ENCODE results near the gene GAS2. TPM values are rescaled to one million over a fixed set of nuclear protein-coding genes. Genes with fewer than 3 reads are reported as not detected.

Gene GAS2
- total and polyA plus RNA-seq, 9 of the 15 experiments (the other 6 are each of a cell fraction or from before 2014, with no cell fraction given): 0.77 to 1.9 (median 1.1) TPM

- TF ChIP-seq MYBL2 (IDR thresholded peaks at IDR 0.05; ENCODE audit: low read depth): no peak
- TF ChIP-seq MYBL2 (CRISPR knock-in tag; IDR thresholded peaks at IDR 0.05; ENCODE audit: borderline replicate concordance): no peak
- TF ChIP-seq CEBPB (tag; IDR thresholded peaks at IDR 0.05): no peak
Observed at GRCh38 chr11:22680628-22681027, 14.2 kb downstream of the GAS2 start (continued).

GRCh38 chr11:22681281-22681812 lies 14.9 kb downstream of the GAS2 start:
- 8% methylated on average over 4 of the region's 4 CpGs for WGBS (ENCODE audit: insufficient coverage, low coverage, missing lambda C conversion rate)
- TF ChIP-seq RBM17 (IDR thresholded peaks at IDR 0.05; ENCODE audit: borderline replicate concordance, low read depth, low read length) (no peak), ZKSCAN8 (CRISPR knock-in tag; IDR thresholded peaks at IDR 0.05) (no peak), HDAC2 (IDR thresholded peaks at IDR 0.05) (no peak), TCF3 (CRISPR knock-in tag; IDR thresholded peaks at IDR 0.05) (no peak), SMARCC2 (IDR thresholded peaks at IDR 0.05; ENCODE audit: low read depth) (no peak), SREBF2 (CRISPR knock-in tag; IDR thresholded peaks at IDR 0.05) (no peak), ZNF444 (CRISPR knock-in tag; IDR thresholded peaks at IDR 0.05) (no peak)

More at GRCh38 chr11:22681281-22681812, 14.9 kb downstream of the GAS2 start:
- H3K4me1 ChIP-seq (replicated peaks in 1 of 2; ENCODE audit: control insufficient read depth in 2 of 2, insufficient read depth in 2 of 2, low read length in 2 of 2): no peaks in the 10 kb centered on the region
- in situ Hi-C loops (cut with MboI) (no loop called here), intact Hi-C loops (cut with micrococcal nuclease) (no loop called here)
- no peak overlapping the region for H3K27ac ChIP-seq (ENCODE audit: extremely low read depth, low read depth, low read length)
- no peaks in the 10 kb centered on the region for H3K9me3 ChIP-seq (replicated peaks; ENCODE audit: control insufficient read depth, insufficient read depth, low read depth, low read length)
- no peaks in the 10 kb centered on the region for H3K36me3 ChIP-seq (ENCODE audit: control insufficient read depth, insufficient read depth, low read length)
- DNase-seq (ENCODE audit: extremely low read depth in 1 of 4, low spot score in 3 of 4): no peak
- no peaks in the 10 kb centered on the region for H3K27me3 ChIP-seq (ENCODE audit: control insufficient read depth in 2 of 2, insufficient read depth in 2 of 2, low read length in 2 of 2)
- H4K20me1 ChIP-seq (replicated peaks; ENCODE audit: control insufficient read depth, insufficient read depth, low read length): no peaks in the 10 kb centered on the region
- no peaks in the 10 kb centered on the region for H3K79me2 ChIP-seq (ENCODE audit: control insufficient read depth, insufficient read depth, low read length)
- no peak for ATAC-seq
- ChIA-PET CTCF (ENCODE audit: low intra/inter-chr PET ratio) (no interaction called here), POLR2A (no interaction called here)
- H3K9me1 ChIP-seq (ENCODE audit: control insufficient read depth, insufficient read depth, low read length): no peaks in the 10 kb centered on the region
- no TSS peak for BruUV-seq (replicated peaks)
- no peak for FAIRE-seq
- H3K9ac ChIP-seq (ENCODE audit: insufficient read depth in 1 of 2, low read depth in 2 of 2, low read length in 2 of 2): no peak overlapping the region
- no peak overlapping the region for H2AFZ ChIP-seq (ENCODE audit: low read depth, low read length)
- H3K4me2 ChIP-seq (ENCODE audit: insufficient read depth, low read length): no peak overlapping the region
- no peak overlapping the region for H3K4me3 ChIP-seq

Data from K562 (cell line).